DOHH2 (cell line): ENCODE results near the gene RNGTT.

Experiments
- CTCF ChIP-seq: fragments of 200-600 bp; sonication (generic); IDR thresholded peaks from one replicate; pipeline ENCODE4 v1.5.1; 2014; ENCODE audit warnings: antibody characterized with exemption, mild to moderate bottlenecking, low read depth, low read length; ENCODE audit not compliant: poor library complexity, severe bottlenecking
- EZH2phosphoT487 ChIP-seq: fragments of 200-600 bp; sonication (generic); IDR thresholded peaks from 2 replicates; pipeline ENCODE4 v1.6.1; 2017; ENCODE audit warnings: borderline replicate concordance, mild to moderate bottlenecking, antibody characterized with exemption, low read length, moderate library complexity, mixed read lengths

GRCh38 chr6:88575536-88575935 is 387.9 kb downstream of the RNGTT start:
- TF ChIP-seq CTCF (no peak), EZH2phosphoT487 (no peak)
